Measurements from ENCODE around the gene NID1.

DNA sequence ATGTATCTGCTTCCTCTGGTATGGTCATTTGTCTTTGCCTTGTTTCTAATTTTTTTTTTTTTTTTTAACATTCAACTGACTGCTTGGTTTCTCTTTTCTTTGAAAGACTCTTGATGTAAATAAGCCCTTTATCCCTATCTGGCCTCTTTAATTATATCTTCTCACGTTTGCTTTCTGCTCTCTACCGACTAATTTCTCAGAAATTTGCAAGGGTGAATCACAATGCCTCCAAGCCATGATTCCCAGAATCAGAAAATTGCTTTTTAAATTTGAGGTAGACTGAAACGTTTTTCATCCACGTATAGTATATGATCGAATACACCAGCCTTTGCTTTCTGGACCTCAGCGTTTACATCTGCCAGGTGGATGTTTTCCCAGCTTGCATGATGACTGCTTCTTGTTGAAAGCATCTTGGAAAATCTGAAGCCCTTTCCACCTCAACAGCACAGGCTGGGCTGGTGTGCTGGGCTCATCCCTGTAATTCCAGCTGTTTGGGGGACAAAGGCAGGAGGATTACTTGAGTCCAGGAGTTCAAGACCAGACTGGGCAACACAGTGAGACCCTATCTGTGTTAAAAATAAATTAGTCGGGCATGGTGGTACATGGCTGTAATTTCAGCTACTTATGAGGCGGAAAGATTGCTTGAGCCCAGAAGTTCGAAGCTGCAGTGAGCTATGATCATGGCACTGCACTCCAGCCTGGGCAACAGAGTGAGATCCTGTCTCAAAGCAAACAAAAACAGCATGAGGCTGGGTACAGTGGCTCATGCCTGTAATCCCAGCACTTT, 42.4 kb upstream of the NID1 start:
- TF ChIP-seq, protein P1, sequence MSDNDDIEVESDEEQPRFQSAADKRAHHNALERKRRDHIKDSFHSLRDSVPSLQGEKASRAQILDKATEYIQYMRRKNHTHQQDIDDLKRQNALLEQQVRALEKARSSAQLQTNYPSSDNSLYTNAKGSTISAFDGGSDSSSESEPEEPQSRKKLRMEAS (IDR thresholded peaks at IDR 0.05; ENCODE audit: insufficient read depth, insufficient read length): no peak
- TF ChIP-seq JUN (IDR thresholded peaks at IDR 0.05; ENCODE audit: borderline replicate concordance, insufficient read depth, insufficient read length, low read depth) (no peak), POLR2AphosphoS5 (IDR thresholded peaks at IDR 0.05; ENCODE audit: insufficient read depth, low read depth, low read length) (no peak), EZH2 (IDR thresholded peaks at IDR 0.05; ENCODE audit: borderline replicate concordance, low read depth, low read length, severe bottlenecking) (no peak)

Data from endothelial cell of umbilical vein (primary cell).